GM12864 (cell line): ENCODE measurements around the gene CSRP1.

ENCODE experiments used
- DNase-seq: peaks from one replicate; pipeline ENCODE4 v3.0.0-alpha.2; 2011; ENCODE audit warnings: low read depth
- H3K4me3 ChIP-seq: 2 replicates; pipeline ENCODE4 v1.5.1; 2011; ENCODE audit warnings: mild to moderate bottlenecking, low read depth, low read length, control low read depth
- TF ChIP-seq, protein P1 (sequence below): IDR thresholded peaks from 2 replicates; pipeline ENCODE4 v1.5.1; 2011; ENCODE audit warnings: low read depth, mild to moderate bottlenecking, moderate library complexity, low read length, control low read depth, inconsistent platforms; ENCODE audit errors: missing control alignments

Gene CSRP1

DNA sequence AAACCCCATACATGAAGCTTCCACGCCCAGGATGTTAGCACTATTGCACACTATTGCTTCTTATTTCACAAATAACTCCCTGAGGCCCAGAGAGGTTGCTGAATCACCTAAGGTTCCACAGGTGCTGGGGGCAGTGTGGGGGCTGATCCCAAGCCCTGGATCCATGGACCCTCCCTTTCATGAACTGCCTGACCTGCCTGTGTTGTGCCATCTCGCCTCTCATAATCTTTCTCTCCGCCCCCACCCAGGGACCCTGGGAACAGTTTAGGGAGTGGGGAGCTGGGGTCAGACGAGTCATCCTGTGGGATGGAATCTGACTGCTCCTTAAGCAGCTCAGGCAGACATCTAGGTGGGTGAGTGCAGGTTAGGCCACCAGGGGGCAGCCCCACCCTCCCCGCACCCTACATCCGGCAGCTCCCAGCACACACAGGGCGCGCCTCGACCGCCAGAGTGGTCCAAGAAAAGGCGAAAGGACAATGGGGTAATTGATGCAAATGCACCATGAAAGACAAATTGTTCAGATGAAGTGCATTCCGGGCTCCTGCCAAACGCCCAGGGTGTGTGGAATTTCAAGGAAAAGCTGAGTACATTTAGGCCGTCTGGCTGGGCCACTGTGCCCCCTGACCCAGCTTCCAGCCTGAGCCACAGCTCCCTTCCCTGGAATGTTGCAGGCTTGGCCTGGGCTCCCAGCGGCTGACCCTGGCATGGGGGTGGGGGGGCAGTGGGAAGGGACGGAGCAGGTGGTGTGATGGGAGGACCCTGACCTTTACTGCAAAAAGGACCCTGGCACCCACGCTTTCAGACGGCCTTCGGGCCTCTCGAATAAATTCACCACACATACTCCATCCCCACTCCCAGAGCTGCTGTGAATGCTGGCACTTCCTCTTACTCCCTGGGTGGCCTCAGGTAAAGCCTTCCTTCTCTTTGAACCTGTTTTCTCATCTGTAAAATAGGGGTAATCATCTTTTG lies 58.7 kb downstream of the CSRP1 start:
- DNase-seq = peak; percentile 43
- no peak overlapping the region for H3K4me3 ChIP-seq
- TF ChIP-seq, protein P1, sequence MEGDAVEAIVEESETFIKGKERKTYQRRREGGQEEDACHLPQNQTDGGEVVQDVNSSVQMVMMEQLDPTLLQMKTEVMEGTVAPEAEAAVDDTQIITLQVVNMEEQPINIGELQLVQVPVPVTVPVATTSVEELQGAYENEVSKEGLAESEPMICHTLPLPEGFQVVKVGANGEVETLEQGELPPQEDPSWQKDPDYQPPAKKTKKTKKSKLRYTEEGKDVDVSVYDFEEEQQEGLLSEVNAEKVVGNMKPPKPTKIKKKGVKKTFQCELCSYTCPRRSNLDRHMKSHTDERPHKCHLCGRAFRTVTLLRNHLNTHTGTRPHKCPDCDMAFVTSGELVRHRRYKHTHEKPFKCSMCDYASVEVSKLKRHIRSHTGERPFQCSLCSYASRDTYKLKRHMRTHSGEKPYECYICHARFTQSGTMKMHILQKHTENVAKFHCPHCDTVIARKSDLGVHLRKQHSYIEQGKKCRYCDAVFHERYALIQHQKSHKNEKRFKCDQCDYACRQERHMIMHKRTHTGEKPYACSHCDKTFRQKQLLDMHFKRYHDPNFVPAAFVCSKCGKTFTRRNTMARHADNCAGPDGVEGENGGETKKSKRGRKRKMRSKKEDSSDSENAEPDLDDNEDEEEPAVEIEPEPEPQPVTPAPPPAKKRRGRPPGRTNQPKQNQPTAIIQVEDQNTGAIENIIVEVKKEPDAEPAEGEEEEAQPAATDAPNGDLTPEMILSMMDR = peak; percentile 94

DNA sequence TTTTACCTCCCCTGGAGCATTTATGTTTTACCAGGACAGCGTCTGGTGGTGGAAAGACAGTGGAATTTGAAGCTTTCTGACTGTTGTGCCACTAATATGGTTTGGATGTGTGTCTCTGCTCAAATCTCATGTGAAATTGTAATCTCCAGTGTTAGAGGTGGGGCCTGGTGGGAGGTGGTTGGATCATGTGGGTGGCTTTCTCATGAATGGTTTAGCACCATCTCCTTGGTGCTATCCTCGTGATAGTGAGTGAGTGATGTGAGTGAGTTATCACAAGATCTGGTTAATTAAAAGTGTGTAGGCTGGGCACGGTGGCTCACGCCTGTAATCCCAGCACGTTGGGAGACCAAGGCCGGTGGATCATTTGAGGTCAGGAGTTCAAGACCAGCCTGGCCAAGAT lies 61.6 kb downstream of the CSRP1 start:
- TF ChIP-seq, protein P1 = no peak
- H3K4me3 ChIP-seq = no peak overlapping the region
- DNase-seq = no peak

- TF ChIP-seq, protein P1 = no peak
- no peak overlapping the region for H3K4me3 ChIP-seq
- DNase-seq = no peak
These were observed 62.1 kb downstream of the CSRP1 start for GRCh38 chr1:201444792-201445191.

DNA sequence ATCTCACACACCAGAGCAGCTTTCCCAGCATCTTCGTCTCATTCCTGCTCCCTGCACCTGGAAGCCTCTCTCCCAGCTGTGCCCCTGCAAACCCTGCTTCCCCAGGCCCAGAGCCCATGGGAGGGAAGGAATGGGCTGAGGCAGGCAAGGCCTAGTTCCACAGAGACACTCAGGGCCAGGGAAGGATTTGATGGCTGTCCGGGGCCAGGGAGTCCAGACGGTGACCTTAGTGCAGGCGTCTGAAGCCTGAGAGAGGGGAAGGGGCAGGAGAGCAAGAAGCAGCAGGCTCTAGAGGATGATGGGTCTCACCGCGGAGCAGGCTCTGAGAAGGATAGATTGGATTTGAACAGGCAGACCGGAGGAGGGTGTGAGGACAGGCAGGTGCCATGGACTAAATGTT lies 63.2 kb downstream of the CSRP1 start:
- TF ChIP-seq, protein P1 = no peak
- no peak for DNase-seq
- H3K4me3 ChIP-seq = no peak overlapping the region

DNA sequence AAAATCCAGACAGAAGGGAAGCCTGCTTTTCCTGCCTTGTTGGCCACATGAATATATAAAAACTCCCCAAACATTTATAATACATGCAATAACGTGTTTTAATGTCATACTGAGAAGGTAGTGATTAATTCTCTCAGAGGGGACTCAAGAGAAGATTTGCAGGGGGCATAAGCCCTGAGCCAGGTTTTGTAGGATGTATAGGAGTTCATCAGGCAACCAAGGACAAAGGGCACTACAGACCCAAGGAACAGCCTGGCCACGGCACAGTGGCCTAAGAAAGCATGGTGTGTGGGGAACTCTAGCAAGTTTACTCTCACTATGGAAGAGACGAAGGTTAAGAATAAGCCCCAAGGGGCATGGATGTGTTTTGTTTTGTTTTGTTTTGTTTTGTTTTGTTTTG lies 70.0 kb downstream of the CSRP1 start:
- TF ChIP-seq, protein P1 = no peak
- DNase-seq = no peak

DNA sequence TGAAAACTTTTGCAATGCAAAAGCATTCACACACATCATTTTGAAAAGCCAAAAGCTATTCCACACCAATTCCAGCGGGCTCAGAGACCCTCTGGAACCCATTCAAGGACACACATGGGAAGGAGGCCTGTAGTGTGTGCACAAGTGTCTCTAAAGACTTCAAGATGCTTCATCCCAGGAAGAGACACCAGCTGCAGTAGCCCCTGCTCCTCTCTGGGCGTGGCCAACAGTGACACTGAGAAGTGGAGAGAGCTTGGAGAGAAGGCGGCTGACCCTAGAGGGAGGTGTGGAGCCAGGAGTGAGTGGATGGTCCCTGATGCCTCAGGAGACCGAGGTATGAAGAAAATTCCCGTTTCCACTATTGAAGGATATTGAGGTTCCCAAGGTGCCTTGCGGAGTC lies 70.5 kb downstream of the CSRP1 start:
- no peak for DNase-seq
- H3K4me3 ChIP-seq = no peak overlapping the region
- TF ChIP-seq, protein P1 = peak; percentile 19

More for the DNA sequence above, 70.0 kb downstream of the CSRP1 start:
- no peak overlapping the region for H3K4me3 ChIP-seq
